Left lung (tissue), 14 donors: Measurements from ENCODE around the gene KCNC2. TPM values are rescaled to one million over a fixed set of nuclear protein-coding genes. Genes with fewer than 3 reads are reported as not detected.

ENCODE experiments used
- ATAC-seq: fragments of 200-7000 bp; cut with Tn5 transposase; one replicate; pipeline ENCODE4 v1.9.1; 2020; ENCODE audit warnings: moderate library complexity
- DNase-seq, 4 donors: peaks; one replicate each; pipeline ENCODE4 v3.0.0-alpha.2; 2013 to 2020
- H3K27ac ChIP-seq, 2 donors: fragments of 200-600 bp; sonication (generic) in 1 of 2; one replicate each; pipeline versions ENCODE4 v1.5.0 to v1.8.0; 2020 to 2021
- H3K27me3 ChIP-seq, 2 donors: fragments of 200-600 bp; sonication (generic) in 1 of 2; one replicate each; pipeline versions ENCODE4 v1.5.0 to v1.8.0; 2020 to 2021
- H3K36me3 ChIP-seq, 2 donors: fragments of 200-600 bp; sonication (generic) in 1 of 2; one replicate each; pipeline versions ENCODE4 v1.5.0 to v1.8.0; 2020 to 2021
- H3K4me1 ChIP-seq, 2 donors: fragments of 200-600 bp; one replicate each; pipeline ENCODE4 v1.8.0; 2021
- H3K4me3 ChIP-seq, 2 donors: fragments of 200-600 bp; sonication (generic) in 1 of 2; one replicate each; pipeline versions ENCODE4 v1.5.0 to v1.8.0; 2020 to 2021; ENCODE audit warnings: mild to moderate bottlenecking in 1 of 2
- H3K9me3 ChIP-seq, 2 donors: fragments of 200-600 bp; sonication (generic) in 1 of 2; one replicate each; pipeline versions ENCODE4 v1.5.0 to v1.8.0; 2020 to 2021
- intact Hi-C, 2 donors: fragments of 100-400 bp; cut with DNase I; formaldehyde crosslinking; loops; one replicate each; pipeline versions ENCODE4 v1.11.2 to v1.14.2; 2022
- long read RNA-seq, 12 donors: library from polyadenylated mRNA in 2 of 12; unstranded in 2 of 12; transcript quantifications; one replicate each; pipeline ENCODE4 v2.0.0 and lab custom pipeline, GENCODE V29; 2019 to 2026
- polyA plus RNA-seq, 6 donors: library from polyadenylated mRNA; unstranded; fragments of 120-200 nt; gene quantifications; one replicate each; pipeline ENCODE4 v1.2.1, GENCODE V29; 2013; ENCODE audit not compliant: insufficient read length in 6 of 6
- total RNA-seq, 2 donors: library from RNA; stranded (reverse); fragmentation: NEBNext Ultra II Directional; extraction: Animal tissue kit (Norgen Biotek cat#: 25700); gene quantifications; one replicate each; pipeline ENCODE4 v1.2.1, GENCODE V29; 2021
- TF ChIP-seq, protein P1 (sequence below), 2 donors: fragments of 200-600 bp; sonication (generic) in 1 of 2; IDR thresholded peaks; one replicate each; pipeline versions ENCODE4 v1.5.0 to v1.8.0; 2021; ENCODE audit warnings: antibody characterized with exemption in 2 of 2
- donor health status: DM: no; HTN: yes; CAD: no.
- donor health status: DM: no; HTN: no; CAD: no.

The KCNC2 gene
- total RNA-seq (not detected), polyA plus RNA-seq (under 1 TPM in 3 of 6 donors, not detected in 3; 0.10 to 0.42 (median 0.24) TPM)
- long read RNA-seq, donor 1: 0 reads
- long read RNA-seq, donor 2: 0 reads
- long read RNA-seq, donor 3: 0 reads
- long read RNA-seq, donor 4: 0 reads
- long read RNA-seq, donor 5: 0 reads
- long read RNA-seq, donor 6: 0 reads
- long read RNA-seq, donor 7: 0 reads
- long read RNA-seq, donor 8: 0 reads
- long read RNA-seq, donor 9: 0 reads
- long read RNA-seq, donor 10: 0 reads
- long read RNA-seq, donor 11, partial matches to known transcripts: 12 of 12 reads
- long read RNA-seq, donor 11, other reads (novel, unspliced or antisense): 0 of 12 reads
- long read RNA-seq, donor 12: 0 reads

- H3K27ac ChIP-seq: no peak within 1 kb of the TSS
- DNase-seq: no peak
- H3K4me3 ChIP-seq: no peak within 1 kb of the TSS
- TF ChIP-seq, protein P1, sequence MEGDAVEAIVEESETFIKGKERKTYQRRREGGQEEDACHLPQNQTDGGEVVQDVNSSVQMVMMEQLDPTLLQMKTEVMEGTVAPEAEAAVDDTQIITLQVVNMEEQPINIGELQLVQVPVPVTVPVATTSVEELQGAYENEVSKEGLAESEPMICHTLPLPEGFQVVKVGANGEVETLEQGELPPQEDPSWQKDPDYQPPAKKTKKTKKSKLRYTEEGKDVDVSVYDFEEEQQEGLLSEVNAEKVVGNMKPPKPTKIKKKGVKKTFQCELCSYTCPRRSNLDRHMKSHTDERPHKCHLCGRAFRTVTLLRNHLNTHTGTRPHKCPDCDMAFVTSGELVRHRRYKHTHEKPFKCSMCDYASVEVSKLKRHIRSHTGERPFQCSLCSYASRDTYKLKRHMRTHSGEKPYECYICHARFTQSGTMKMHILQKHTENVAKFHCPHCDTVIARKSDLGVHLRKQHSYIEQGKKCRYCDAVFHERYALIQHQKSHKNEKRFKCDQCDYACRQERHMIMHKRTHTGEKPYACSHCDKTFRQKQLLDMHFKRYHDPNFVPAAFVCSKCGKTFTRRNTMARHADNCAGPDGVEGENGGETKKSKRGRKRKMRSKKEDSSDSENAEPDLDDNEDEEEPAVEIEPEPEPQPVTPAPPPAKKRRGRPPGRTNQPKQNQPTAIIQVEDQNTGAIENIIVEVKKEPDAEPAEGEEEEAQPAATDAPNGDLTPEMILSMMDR (IDR thresholded peaks at IDR 0.05): no peak
- intact Hi-C loops: no loop called here
- no peaks in the 10 kb centered on the region for H3K9me3 ChIP-seq
- peaks cover 38 to 60% of the 10 kb centered on the region in 2 donors for H3K27me3 ChIP-seq
- ATAC-seq: no peak
- no peaks in the 10 kb centered on the region for H3K4me1 ChIP-seq
- no peaks in the 10 kb centered on the region for H3K36me3 ChIP-seq
Observed at GRCh38 chr12:75209812-75210138, at the start of gene KCNC2. TSS of gene KCNC2 (minus strand) at chr12:75209839.

GRCh38 chr12:75259143-75259542 is 49.5 kb upstream of the KCNC2 start:
- DNase-seq (no peak), ATAC-seq (no peak)
- H3K36me3 ChIP-seq: no peaks in the 10 kb centered on the region
- no peaks in the 10 kb centered on the region for H3K27me3 ChIP-seq
- intact Hi-C loops: no loop called here
- H3K4me1 ChIP-seq: no peaks in the 10 kb centered on the region
- no peaks in the 10 kb centered on the region for H3K9me3 ChIP-seq
- TF ChIP-seq, protein P1 (IDR thresholded peaks at IDR 0.05): no peak
- no peak overlapping the region for H3K27ac ChIP-seq
- H3K4me3 ChIP-seq: no peak overlapping the region

DNA sequence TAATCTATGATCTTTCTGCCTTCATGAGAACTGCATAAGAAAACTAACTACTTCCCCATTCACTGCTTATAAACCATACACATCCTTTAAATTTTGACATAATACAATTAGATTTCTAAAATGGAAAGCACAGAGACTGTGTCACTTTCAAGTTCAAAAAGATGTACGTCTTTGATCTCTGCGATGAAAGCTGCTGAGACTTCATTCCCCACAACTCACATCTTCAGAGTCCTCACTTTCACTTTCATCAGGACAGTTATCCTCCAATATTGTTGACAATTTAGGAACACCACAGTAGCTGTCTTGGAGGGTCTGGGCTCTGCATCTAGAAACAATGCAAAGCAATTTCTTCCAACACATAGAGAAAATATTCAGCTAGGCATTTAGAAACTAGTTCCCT is 47.9 kb upstream of the KCNC2 start:
- Histone ChIP-seq H3K9me3 (no peaks in the 10 kb centered on the region), H3K4me3 (no peak overlapping the region), H3K36me3 (no peaks in the 10 kb centered on the region), H3K27ac (no peak overlapping the region), H3K4me1 (no peaks in the 10 kb centered on the region), H3K27me3 (no peaks in the 10 kb centered on the region)
- TF ChIP-seq, protein P1 (IDR thresholded peaks at IDR 0.05): no peak
- DNase-seq (no peak), ATAC-seq (no peak)
- intact Hi-C loops: no loop called here

- Histone ChIP-seq H3K27me3 (no peaks in the 10 kb centered on the region), H3K4me3 (no peak overlapping the region), H3K9me3 (peaks cover 0 to 9% of the 10 kb centered on the region in 2 donors), H3K27ac (no peak overlapping the region), H3K4me1 (no peaks in the 10 kb centered on the region), H3K36me3 (no peaks in the 10 kb centered on the region)
- intact Hi-C loops: no loop called here
- TF ChIP-seq, protein P1 (IDR thresholded peaks at IDR 0.05): no peak
- ATAC-seq (no peak), DNase-seq (no peak)
Observed at GRCh38 chr12:75245108-75245507, 35.5 kb upstream of the KCNC2 start.

DNA sequence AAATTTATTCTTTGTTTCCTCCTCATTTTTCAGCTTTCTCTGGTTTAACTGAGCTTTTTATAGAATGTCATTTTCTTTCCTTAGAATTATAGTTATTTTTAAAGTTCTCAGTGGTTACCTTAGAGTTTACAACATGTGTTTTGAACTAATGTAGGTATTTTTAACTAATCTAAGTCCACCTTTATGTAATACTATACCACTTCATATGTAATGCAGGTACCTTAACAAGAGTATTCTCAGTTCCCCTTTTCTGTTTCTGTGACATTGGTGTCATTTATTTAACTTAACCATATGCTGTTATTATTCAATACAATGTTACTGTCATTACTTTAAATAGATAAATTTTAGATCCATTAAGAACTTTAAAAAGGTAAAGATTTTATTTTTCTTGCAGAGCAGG is 30.3 kb upstream of the KCNC2 start:
- Histone ChIP-seq H3K4me3 (no peak overlapping the region), H3K4me1 (no peaks in the 10 kb centered on the region), H3K27ac (no peak overlapping the region), H3K27me3 (no peaks in the 10 kb centered on the region), H3K36me3 (no peaks in the 10 kb centered on the region), H3K9me3 (peaks cover 0 to 12% of the 10 kb centered on the region in 2 donors)
- intact Hi-C loops: no loop called here
- TF ChIP-seq, protein P1 (IDR thresholded peaks at IDR 0.05): no peak
- no peak for ATAC-seq
- DNase-seq: no peak
